Heart right ventricle (tissue), 16 donors: ENCODE results near the gene CHTOP. TPM values are rescaled to one million over a fixed set of nuclear protein-coding genes. Genes with fewer than 3 reads are reported as not detected.

ENCODE experiments used
- ATAC-seq, 8 donors: fragments of 200-7000 bp; cut with Tn5 transposase; one replicate each; pipeline ENCODE4 v1.9.1; 2020; ENCODE audit warnings: mild to moderate bottlenecking in 8 of 8, moderate library complexity in 8 of 8, moderate number of reproducible peaks in 1 of 8
- DNase-seq, 2 donors: peaks; one replicate each; pipeline ENCODE4 v3.0.0-alpha.2; 2020
- H3K27ac ChIP-seq, 10 donors: fragments of 200-600 bp; sonication (generic) in 2 of 10; one replicate each; pipeline versions ENCODE4 v1.5.0 to v1.8.0; 2020 to 2022; ENCODE audit warnings: mild to moderate bottlenecking in 3 of 10
- H3K27me3 ChIP-seq, 7 donors: fragments of 200-600 bp; one replicate each; pipeline ENCODE4 v1.8.0; 2021 to 2022; ENCODE audit warnings: mild to moderate bottlenecking in 2 of 7
- H3K36me3 ChIP-seq, 9 donors: fragments of 200-600 bp; sonication (generic) in 1 of 9; one replicate each; pipeline versions ENCODE4 v1.5.0 to v1.8.0; 2020 to 2022; ENCODE audit warnings: mild to moderate bottlenecking in 2 of 9
- H3K4me1 ChIP-seq, 9 donors: fragments of 200-600 bp; sonication (generic) in 1 of 9; one replicate each; pipeline versions ENCODE4 v1.5.0 to v1.8.0; 2020 to 2022; ENCODE audit warnings: mild to moderate bottlenecking in 4 of 9
- H3K4me3 ChIP-seq, 10 donors: fragments of 200-600 bp; sonication (generic) in 2 of 10; one replicate each; pipeline versions ENCODE4 v1.5.0 to v1.8.0; 2020 to 2022; ENCODE audit warnings: mild to moderate bottlenecking in 7 of 10, moderate library complexity in 2 of 10
- H3K9me3 ChIP-seq, 11 donors: fragments of 200-600 bp in 10 of 11; sonication (generic) in 2 of 11; one replicate each; pipeline versions ENCODE4 v1.5.0 to v1.8.0; 2013 to 2022; ENCODE audit warnings: mild to moderate bottlenecking in 2 of 11, control low read depth in 1 of 11, moderate library complexity in 1 of 11
- CTCF ChIP-seq, 9 donors: fragments of 200-600 bp; sonication (generic) in 2 of 9; IDR thresholded peaks; one replicate each; pipeline versions ENCODE4 v1.5.0 to v1.8.0; 2021 to 2022; ENCODE audit warnings: antibody characterized with exemption in 9 of 9, mild to moderate bottlenecking in 5 of 9, moderate library complexity in 1 of 9
- WGBS, 2 donors: extraction: QIAGEN DNeasy Blood & Tissue Kit; methylation state at CpG; one replicate each; pipeline ENCODE4 v1.1.7; 2013; ENCODE audit warnings: inconsistent platforms in 1 of 2; 5-methylcytosine and 5-hydroxymethylcytosine counted together
- intact Hi-C, 10 donors: fragments of 100-400 bp; cut with DNase I; formaldehyde crosslinking; loops; one replicate each; pipeline versions ENCODE4 v1.11.1 to v1.14.2; 2022
- polyA plus RNA-seq, 2 donors: library from polyadenylated mRNA; stranded (reverse); fragments of 200-250 nt; gene quantifications; one replicate each; pipeline ENCODE4 v1.2.3, GENCODE V29; 2013
- total RNA-seq, 10 donors: library from RNA; stranded (reverse); fragmentation: NEBNext Ultra II Directional in 3 of 10; extraction: Animal tissue kit (Norgen Biotek cat#: 25700) in 3 of 10; gene quantifications; one replicate each; pipeline versions ENCODE4 v1.2.1 to v1.2.4, GENCODE V29; 2021 to 2023
- donor health status: Arrhythmogenic right ventricular cardiomyopathy.
- donor health status: ischemic (EF 13 %, LVEDD 7.1; RV severe dilation, severe dysfunction).
- donor health status: healthy with polysubstance abuse.
- donor health status: DM: no; HTN: yes; CAD: no.
- donor health status: DM: no; HTN: no; CAD: no.
- donor health status: ischemic (EF 25% LVEDD 6.9; RV normal size, moderate dysfunction).
- donor health status: ischemic (EF 25% LVEDD 5.7; RV mildly dilated, moderate dysfunction).
- donor health status: healthy.
- donor health status: DM: yes; HTN: yes; CAD: no.
- donor health status: Ischemic cardiomyopathy.
- donor health status: ischemic (EF 35%, LVEDD 5.7; RV mildly dilated, moderate dysfunction).
- donor health status: nonischemic (EF 11% LVEDD 7.7; RV severe dilation, severe dysfunction).
- donor health status: DM: yes; HTN: yes; CAD: no.
- donor health status: PGD.
- donor health status: ischemic (EF 29% LVEDD 5.4; RV normal size, mild dysfunction).
- donor health status: nonischemic (EF 23%, LVEDD 6.1; RV moderate dilation, normal function).

CHTOP gene
- total and polyA plus RNA-seq, 12 donors, result 61.6 to 95.5 (median 77.7) TPM

GRCh38 chr1:153607381-153607780 is 26.5 kb upstream of the CHTOP start:
- no peak for TF ChIP-seq CTCF (IDR thresholded peaks at IDR 0.05)
- DNase-seq, result no peak
- H3K4me3 ChIP-seq, result peak overlapping the region in 8 of 10 donors; percentile 41 to 73 (median 57)
- H3K27ac ChIP-seq, result peak overlapping the region in 9 of 10 donors; percentile 90 to 99 (median 98)
- no peak for ATAC-seq
- no peaks in the 10 kb centered on the region for H3K27me3 ChIP-seq
- intact Hi-C loops, result loop anchor here in 1 of 10 donors (5.0 kb wide), 1 partner anchor 35 kb away; no protein-coding TSS in a partner anchor
- H3K36me3 ChIP-seq, result peaks cover 0 to 36% (median 14%) of the 10 kb centered on the region in 9 donors
- 81 to 84% methylated on average over 8 of the region's 8 CpGs for WGBS, 2 donors
- peaks cover 10 to 51% (median 34%) of the 10 kb centered on the region in 9 donors for H3K4me1 ChIP-seq
- no peaks in the 10 kb centered on the region for H3K9me3 ChIP-seq

- H3K4me3 ChIP-seq, result peak overlapping the region; percentile 38 to 73 (median 55)
- no peak for DNase-seq
- ATAC-seq, result peak in 5 of 8 donors; percentile 16 to 38 (median 20)
- H3K36me3 ChIP-seq, result peaks cover 0 to 36% (median 14%) of the 10 kb centered on the region in 9 donors
- 71 to 72% methylated on average over 7 of the region's 7 CpGs for WGBS, 2 donors
- no peaks in the 10 kb centered on the region for H3K9me3 ChIP-seq
- no peaks in the 10 kb centered on the region for H3K27me3 ChIP-seq
- H3K4me1 ChIP-seq, result peaks cover 10 to 53% (median 35%) of the 10 kb centered on the region in 9 donors
- TF ChIP-seq CTCF (IDR thresholded peaks at IDR 0.05), result no peak
- H3K27ac ChIP-seq, result peak overlapping the region; percentile 90 to 99 (median 96)
- intact Hi-C loops, result loop anchor here in 1 of 10 donors (5.0 kb wide), 1 partner anchor 36 kb away; no protein-coding TSS in a partner anchor
Observed at GRCh38 chr1:153608089-153608682, 25.7 kb upstream of the CHTOP start.

DNA sequence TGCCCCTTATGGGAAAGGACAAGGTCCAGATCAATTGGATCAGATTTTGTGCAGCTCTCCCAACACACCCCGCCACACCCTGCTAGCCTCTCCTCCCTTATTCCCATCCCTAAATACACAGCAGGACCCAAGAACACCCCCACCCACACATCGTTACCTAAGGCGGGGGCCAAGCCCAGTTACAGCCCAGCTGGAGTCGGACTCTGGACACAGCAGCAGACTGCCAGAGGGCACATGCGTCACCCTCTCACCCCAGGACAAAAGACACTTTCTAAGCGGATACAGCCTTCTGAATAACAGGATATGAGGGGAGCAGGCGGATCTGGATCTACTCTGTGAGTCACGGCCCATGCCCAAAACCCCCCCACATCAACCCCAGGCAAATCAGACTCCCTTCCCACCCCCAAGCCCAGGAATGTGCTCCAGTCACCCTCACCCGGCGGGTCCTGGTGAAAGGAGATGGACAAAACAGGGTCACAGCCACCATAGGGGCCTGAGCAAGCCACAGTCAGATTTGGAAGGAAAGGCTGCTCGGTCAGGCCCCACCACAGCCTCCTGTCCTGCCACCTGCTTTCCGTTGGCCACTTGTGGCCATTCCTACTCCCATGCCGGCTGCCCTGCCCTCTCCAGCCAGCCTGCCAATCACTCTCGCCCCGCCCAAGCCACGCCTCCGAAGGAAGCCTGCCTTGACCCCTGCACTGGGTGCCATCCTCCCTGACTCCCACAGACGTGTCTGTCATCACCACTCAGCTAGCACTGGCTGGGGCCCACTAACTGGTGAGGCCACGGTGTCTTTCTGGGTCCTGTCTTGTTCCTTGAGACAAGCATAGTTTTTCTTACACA is 24.9 kb upstream of the CHTOP start:
- WGBS, 2 donors, result 45 to 53% methylated on average over 19 of the region's 19 CpGs
- intact Hi-C loops, result loop anchor here in 1 of 10 donors (5.0 kb wide), 1 partner anchor 37 kb away; no protein-coding TSS in a partner anchor
- ATAC-seq (peak; percentile 72 to 89 (median 80)), DNase-seq (peak; percentile 78 to 88)
- Histone ChIP-seq H3K4me1 (peaks cover 10 to 57% (median 35%) of the 10 kb centered on the region in 9 donors), H3K27ac (peak overlapping the region; percentile 90 to 99 (median 96)), H3K36me3 (peaks cover 0 to 36% (median 14%) of the 10 kb centered on the region in 9 donors), H3K9me3 (no peaks in the 10 kb centered on the region), H3K27me3 (no peaks in the 10 kb centered on the region), H3K4me3 (peak overlapping the region; percentile 38 to 73 (median 55))
- TF ChIP-seq CTCF (IDR thresholded peaks at IDR 0.05), result no peak

- H3K27me3 ChIP-seq, result no peaks in the 10 kb centered on the region
- H3K36me3 ChIP-seq, result peaks cover 0 to 32% (median 14%) of the 10 kb centered on the region in 9 donors
- H3K4me1 ChIP-seq, result peaks cover 10 to 57% (median 35%) of the 10 kb centered on the region in 9 donors
- peak overlapping the region; percentile 83 to 99 (median 96) for H3K27ac ChIP-seq
- no peak for TF ChIP-seq CTCF (IDR thresholded peaks at IDR 0.05)
- no peaks in the 10 kb centered on the region for H3K9me3 ChIP-seq
- DNase-seq (no peak), ATAC-seq (no peak)
- intact Hi-C loops, result loop anchor here in 1 of 10 donors (5.0 kb wide), 1 partner anchor 37 kb away; no protein-coding TSS in a partner anchor
- 44% methylated on average over 6 of the region's 6 CpGs for WGBS, 2 donors
- H3K4me3 ChIP-seq, result peak overlapping the region in 5 of 10 donors; percentile 38 to 73 (median 66)
Observed at GRCh38 chr1:153609585-153609907, 24.3 kb upstream of the CHTOP start.
